ENCODE measurements around the gene RFESD. TPM values are rescaled to one million over a fixed set of nuclear protein-coding genes. Genes with fewer than 3 reads are reported as not detected.
A peak's percentile ranks its signal among the peaks of the same experiment; 100 is the strongest.

RFESD gene
- total and polyA plus RNA-seq, 12 donors, result 2.4 to 5.3 (median 3.9) TPM

- intact Hi-C loops (cut with DNase I), result no loop called here
- no peaks in the 10 kb centered on the region for H3K9me3 ChIP-seq
- TF ChIP-seq CTCF (IDR thresholded peaks at IDR 0.05), result no peak
- H3K4me1 ChIP-seq, result peaks cover 0 to 31% (median 0%) of the 10 kb centered on the region in 9 donors
- no peaks in the 10 kb centered on the region for H3K36me3 ChIP-seq
- 86 to 91% methylated on average over 4 of the region's 4 CpGs for WGBS, 2 donors
- H3K27ac ChIP-seq, result peak overlapping the region in 1 of 10 donors; percentile 72
- no peak for ATAC-seq
- DNase-seq, result no peak
- H3K4me3 ChIP-seq, result no peak overlapping the region
- no peaks in the 10 kb centered on the region for H3K27me3 ChIP-seq
Measured at GRCh38 chr5:95627971-95628810, 18.4 kb upstream of the RFESD start.

- H3K27ac ChIP-seq, result peak overlapping the region in 1 of 10 donors; percentile 72
- no peaks in the 10 kb centered on the region for H3K27me3 ChIP-seq
- TF ChIP-seq CTCF (IDR thresholded peaks at IDR 0.05), result no peak
- no peak for DNase-seq
- H3K4me1 ChIP-seq, result peaks cover 0 to 31% (median 0%) of the 10 kb centered on the region in 9 donors
- H3K4me3 ChIP-seq, result no peak overlapping the region
- no peaks in the 10 kb centered on the region for H3K9me3 ChIP-seq
- intact Hi-C loops (cut with DNase I), result no loop called here
- WGBS, 2 donors, result 82 to 90% methylated on average over 1 of the region's 1 CpG
- H3K36me3 ChIP-seq, result no peaks in the 10 kb centered on the region
- no peak for ATAC-seq
Measured at GRCh38 chr5:95628933-95629332, 17.6 kb upstream of the RFESD start.

- Histone ChIP-seq H3K27me3 (no peaks in the 10 kb centered on the region), H3K9me3 (no peaks in the 10 kb centered on the region), H3K27ac (peak overlapping the region in 1 of 10 donors; percentile 63), H3K4me1 (peaks cover 0 to 31% (median 0%) of the 10 kb centered on the region in 9 donors), H3K4me3 (no peak overlapping the region), H3K36me3 (no peaks in the 10 kb centered on the region)
- TF ChIP-seq CTCF (IDR thresholded peaks at IDR 0.05), result no peak
- ATAC-seq, result no peak
- 93 to 96% methylated on average over 5 of the region's 5 CpGs for WGBS, 2 donors
- intact Hi-C loops (cut with DNase I), result no loop called here
- no peak for DNase-seq
Measured at GRCh38 chr5:95630394-95630917, 16.1 kb upstream of the RFESD start.

- TF ChIP-seq CTCF (IDR thresholded peaks at IDR 0.05), result no peak
- WGBS, 2 donors, result 57 to 66% methylated on average over 2 of the region's 2 CpGs
- ATAC-seq, result peak in 1 of 8 donors; percentile 38
- no peak overlapping the region for H3K4me3 ChIP-seq
- no peaks in the 10 kb centered on the region for H3K27me3 ChIP-seq
- H3K9me3 ChIP-seq, result no peaks in the 10 kb centered on the region
- no peak for DNase-seq
- H3K4me1 ChIP-seq, result peaks cover 0 to 31% (median 0%) of the 10 kb centered on the region in 9 donors
- H3K36me3 ChIP-seq, result no peaks in the 10 kb centered on the region
- H3K27ac ChIP-seq, result peak overlapping the region in 1 of 10 donors; percentile 63
- intact Hi-C loops (cut with DNase I), result no loop called here
Measured at GRCh38 chr5:95631255-95631958, 15.2 kb upstream of the RFESD start.
